Ishikawa (cell line): ENCODE measurements around the gene NEO1.

Experiments
- CEBPB ChIP-seq: IDR thresholded peaks from 2 replicates; pipeline ENCODE4 v1.6.1; 2012
- CREB1 ChIP-seq: IDR thresholded peaks from 2 replicates; pipeline ENCODE4 v1.6.1; 2012; ENCODE audit warnings: low read depth
- EGR1 ChIP-seq: IDR thresholded peaks from 2 replicates; pipeline ENCODE4 v1.6.1; 2012
- EP300 ChIP-seq: IDR thresholded peaks from 2 replicates; pipeline ENCODE4 v1.6.1; 2012; ENCODE audit warnings: borderline replicate concordance
- FOXM1 ChIP-seq: IDR thresholded peaks from 2 replicates; pipeline ENCODE4 v1.6.1; 2012; ENCODE audit warnings: low read depth, borderline replicate concordance
- MAX ChIP-seq: IDR thresholded peaks from 2 replicates; pipeline ENCODE4 v1.6.1; 2012
- NFIC ChIP-seq: IDR thresholded peaks from 2 replicates; pipeline ENCODE4 v1.6.1; 2012
- RAD21 ChIP-seq: IDR thresholded peaks from 2 replicates; pipeline ENCODE4 v1.6.1; 2012; ENCODE audit warnings: low read depth
- REST ChIP-seq: IDR thresholded peaks from 2 replicates; pipeline ENCODE4 v1.6.1; 2012; ENCODE audit warnings: low read depth, mild to moderate bottlenecking
- TAF1 ChIP-seq: IDR thresholded peaks from 2 replicates; pipeline ENCODE4 v1.6.1; 2012; ENCODE audit warnings: low read depth, mild to moderate bottlenecking
- TCF12 ChIP-seq: IDR thresholded peaks from 2 replicates; pipeline ENCODE4 v1.6.1; 2012; ENCODE audit warnings: low read depth
- TEAD4 ChIP-seq: IDR thresholded peaks from 2 replicates; pipeline ENCODE4 v1.6.1; 2012
- USF1 ChIP-seq: IDR thresholded peaks from 2 replicates; pipeline ENCODE4 v1.6.1; 2012
- YY1 ChIP-seq: IDR thresholded peaks from 2 replicates; pipeline ENCODE4 v1.6.1; 2012; ENCODE audit warnings: low read depth

- no peak for TF ChIP-seq EP300
- no peak for TF ChIP-seq NFIC
- TF ChIP-seq EGR1, result no peak
- no peak for TF ChIP-seq REST
- no peak for TF ChIP-seq YY1
- no peak for TF ChIP-seq CEBPB
- no peak for TF ChIP-seq FOXM1
- TF ChIP-seq TCF12, result no peak
- no peak for TF ChIP-seq CREB1
- TF ChIP-seq TEAD4, result no peak
- TF ChIP-seq RAD21, result no peak
- TF ChIP-seq TAF1, result no peak
- no peak for TF ChIP-seq USF1
- TF ChIP-seq MAX, result no peak
Observed at GRCh38 chr15:73354241-73354640, 302.0 kb downstream of the NEO1 start.
